Activated naive CD4-positive, alpha-beta T cell treated with anti-CD3 and anti-CD28 coated beads, Interleukin-2, amount 50 U/mL, for 72 hours (primary cell): ENCODE data around the gene NDUFAB1. TPM values are rescaled to one million over a fixed set of nuclear protein-coding genes. Genes with fewer than 3 reads are reported as not detected.
A peak's percentile ranks its signal among the peaks of the same experiment; 100 is the strongest.
"Not testable (repeated sequence)": the region's sequence is repeated elsewhere in the genome, so short reads cannot be mapped to it uniquely, and the experiment has no call there.

ENCODE experiments used
- ATAC-seq, 2 donors: fragments of 150-1000 bp; cut with Tn5 transposase; 2 replicates each; pipeline ENCODE4 v1.10.0; 2021; ENCODE audit warnings: mild to moderate bottlenecking in 2 of 2, moderate library complexity in 2 of 2
- DNase-seq, 2 donors: peaks; one replicate each; pipeline ENCODE4 v3.0.0; 2021 to 2022; ENCODE audit warnings: low spot score in 2 of 2
- H3K27ac Mint-ChIP-seq, 2 donors: one replicate each; pipeline ENCODE4 v1.8.0; 2022; ENCODE audit warnings: mild to moderate bottlenecking in 2 of 2, mixed read lengths in 2 of 2
- H3K36me3 Mint-ChIP-seq, 2 donors: one replicate each; pipeline ENCODE4 v1.8.0; 2022; ENCODE audit warnings: mixed read lengths in 2 of 2
- H3K9me3 Mint-ChIP-seq, 2 donors: one replicate each; pipeline ENCODE4 v1.8.0; 2022; ENCODE audit warnings: mixed read lengths in 2 of 2
- total RNA-seq, 2 donors: library from RNA; stranded (reverse); gene quantifications; one replicate each; pipeline ENCODE4 v1.2.3, GENCODE V29; 2022

The NDUFAB1 gene
- total RNA-seq, result 100 to 1,000 TPM; 123 to 150 TPM

- Mint-ChIP-seq H3K27ac (peak within 1 kb of the TSS; percentile 73 to 82), H3K9me3 (no peaks in the 10 kb centered on the region), H3K36me3 (peaks cover 0 to 11% of the 10 kb centered on the region in 2 donors)
- DNase-seq, result peak; percentile 92 to 97
- ATAC-seq, result peak; percentile 99
These were observed at the start of gene NDUFAB1 for GRCh38 chr16:23595951-23596720. Gene NDUFAB1 (minus strand): TSS chr16:23596316. CDS start chr16:23596290, 26 bp downstream.

DNA sequence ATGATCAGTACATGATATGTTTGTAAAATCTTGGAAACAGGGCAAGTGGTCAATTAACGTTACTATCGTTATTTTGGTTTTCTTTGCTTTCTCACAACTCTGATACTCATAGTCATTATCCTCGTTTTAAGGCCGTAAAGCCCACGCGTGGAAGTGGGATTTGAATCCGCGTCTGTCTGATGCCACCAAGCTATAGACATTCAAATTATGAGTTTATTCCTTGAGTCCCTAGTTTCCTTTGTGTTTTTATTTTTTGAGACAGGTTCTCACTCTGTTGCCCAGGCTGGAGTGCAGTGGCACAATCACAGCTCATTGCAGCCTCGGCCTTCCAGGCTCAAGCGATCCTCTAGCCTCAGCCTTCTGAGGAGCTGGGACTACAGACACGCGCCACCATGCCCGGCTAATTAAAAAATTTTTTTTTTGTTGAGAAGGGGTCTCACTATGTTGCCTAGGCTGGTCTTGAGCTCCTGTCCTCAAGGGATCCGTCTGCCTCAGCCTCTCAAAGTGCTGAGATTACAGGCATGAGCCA lies 46.2 kb upstream of the NDUFAB1 start:
- ATAC-seq, result no peak
- DNase-seq, result no peak
- H3K27ac Mint-ChIP-seq, result peak overlapping the region; percentile 95 to 99
- H3K36me3 Mint-ChIP-seq, result peaks cover 44 to 50% of the 10 kb centered on the region in 2 donors
- peaks cover 0 to 4% of the 10 kb centered on the region in 2 donors for H3K9me3 Mint-ChIP-seq

DNA sequence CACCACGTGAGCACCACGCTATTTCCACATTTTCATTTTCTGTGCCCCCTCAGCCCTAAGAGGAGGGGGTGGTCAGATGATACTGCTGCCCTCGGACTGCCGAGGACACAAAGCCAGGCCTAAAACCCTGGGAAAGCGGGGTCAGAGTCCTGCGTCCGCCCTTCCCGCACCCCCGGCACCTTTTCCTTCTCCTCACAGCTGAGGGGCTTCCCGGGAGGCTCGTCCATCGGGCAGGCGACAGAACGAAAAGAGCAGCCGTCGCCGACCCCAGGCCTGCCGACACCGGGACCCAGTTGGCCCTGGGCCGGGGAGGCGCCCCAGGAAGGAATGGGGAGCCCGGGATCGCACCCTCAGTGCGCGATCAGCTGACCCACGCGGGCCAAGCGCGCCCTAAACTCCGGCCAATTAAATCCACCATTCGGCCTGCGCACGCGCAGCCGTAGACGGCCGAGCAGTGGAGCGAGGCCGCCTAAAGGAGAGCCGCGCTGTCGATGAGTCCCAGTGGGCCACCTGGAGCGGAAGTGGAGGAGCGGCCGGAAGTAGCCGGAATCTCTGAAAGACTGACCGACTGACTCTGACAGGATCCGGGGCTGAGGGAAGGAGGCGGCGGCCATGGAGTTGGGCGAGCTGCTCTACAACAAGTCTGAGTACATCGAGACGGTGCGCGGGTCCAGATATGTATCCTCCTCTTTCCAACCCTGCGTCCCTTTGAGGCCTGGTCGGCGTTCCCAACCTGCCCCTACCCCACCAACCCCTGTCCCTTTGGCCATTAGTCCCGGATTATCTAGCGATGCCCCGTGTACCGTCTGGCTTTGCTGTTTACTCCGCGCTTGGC lies 45.0 kb upstream of the NDUFAB1 start, which contains the start of the genes DCTN5 and PALB2:
DCTN5 (plus strand) TSS at position 536 of the 835 bp plus-strand sequence; CDS start at position 613, 77 bp downstream.
PALB2 (minus strand) TSS at position 380 of the 835 bp plus-strand sequence; CDS start at position 227, 153 bp downstream.
- ATAC-seq, result peak; percentile 99
- Mint-ChIP-seq H3K36me3 (peaks cover 40 to 41% of the 10 kb centered on the region in 2 donors), H3K27ac (peak within 1 kb of the TSS; percentile 95 to 99), H3K9me3 (peaks cover 0 to 4% of the 10 kb centered on the region in 2 donors)
- peak; percentile 86 to 96 for DNase-seq

DNA sequence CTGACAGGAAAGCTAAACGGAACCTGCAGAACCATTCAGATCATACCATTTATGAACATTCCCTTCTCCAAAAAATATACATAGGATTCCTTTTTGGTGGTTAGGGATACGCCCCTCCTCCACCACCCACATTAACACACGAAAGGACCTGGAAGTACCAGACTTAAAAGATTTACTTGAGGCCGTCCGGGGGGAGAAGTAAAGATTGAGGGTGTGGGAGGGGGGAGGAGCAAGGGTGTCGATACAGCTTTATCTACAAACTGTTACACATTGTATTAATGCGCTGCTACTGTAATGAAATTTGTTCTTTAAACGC lies 44.5 kb upstream of the NDUFAB1 start:
- ATAC-seq (peak in 1 of 2 donors; percentile 4), DNase-seq (no peak)
- peaks cover 0 to 3% of the 10 kb centered on the region in 2 donors for H3K9me3 Mint-ChIP-seq
- H3K36me3 Mint-ChIP-seq, result peaks cover 34 to 35% of the 10 kb centered on the region in 2 donors
- peak overlapping the region; percentile 95 to 99 for H3K27ac Mint-ChIP-seq

- ATAC-seq, result no peak
- Mint-ChIP-seq H3K36me3 (peaks cover 9 to 15% of the 10 kb centered on the region in 2 donors), H3K9me3 (no peaks in the 10 kb centered on the region), H3K27ac (no peak overlapping the region)
- DNase-seq, result no peak
These were observed 39.8 kb upstream of the NDUFAB1 start for GRCh38 chr16:23635958-23636357.

DNA sequence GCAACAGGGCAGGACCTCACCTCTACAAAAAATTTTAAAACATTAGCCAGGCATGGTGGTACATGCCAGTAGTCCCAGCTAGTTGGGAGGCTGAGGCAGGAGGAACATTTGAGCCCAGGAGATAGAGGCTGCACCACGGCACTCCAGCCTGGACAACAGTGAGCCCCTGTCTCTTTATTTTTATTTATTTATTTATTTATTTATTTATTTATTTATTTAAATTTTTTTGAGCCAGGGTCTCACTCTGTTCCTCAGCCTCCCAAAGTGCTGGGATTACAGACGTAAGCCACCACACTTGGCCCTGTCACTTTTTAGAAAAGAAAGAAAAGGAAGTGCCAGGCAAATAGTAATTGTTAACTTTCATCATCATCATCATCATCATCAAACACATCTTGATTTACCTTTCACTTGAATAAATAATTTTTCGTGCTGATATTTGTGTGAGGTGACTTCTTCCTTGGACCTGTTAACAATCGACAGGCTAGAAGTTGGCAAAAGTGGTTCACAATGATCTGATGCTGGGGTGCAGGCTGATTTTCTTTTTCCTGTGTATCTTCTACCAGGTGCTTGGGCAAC lies 38.4 kb upstream of the NDUFAB1 start:
- DNase-seq, result no peak
- ATAC-seq, result no peak
- Mint-ChIP-seq H3K36me3 (peaks cover 7 to 8% of the 10 kb centered on the region in 2 donors), H3K9me3 (no peaks in the 10 kb centered on the region), H3K27ac (no peak overlapping the region)

GRCh38 chr16:23631874-23632273 lies 35.8 kb upstream of the NDUFAB1 start:
- not testable (repeated sequence) for H3K9me3 Mint-ChIP-seq, ATAC-seq
- H3K36me3 Mint-ChIP-seq, result peaks cover 8 to 11% of the 10 kb centered on the region in 2 donors

DNA sequence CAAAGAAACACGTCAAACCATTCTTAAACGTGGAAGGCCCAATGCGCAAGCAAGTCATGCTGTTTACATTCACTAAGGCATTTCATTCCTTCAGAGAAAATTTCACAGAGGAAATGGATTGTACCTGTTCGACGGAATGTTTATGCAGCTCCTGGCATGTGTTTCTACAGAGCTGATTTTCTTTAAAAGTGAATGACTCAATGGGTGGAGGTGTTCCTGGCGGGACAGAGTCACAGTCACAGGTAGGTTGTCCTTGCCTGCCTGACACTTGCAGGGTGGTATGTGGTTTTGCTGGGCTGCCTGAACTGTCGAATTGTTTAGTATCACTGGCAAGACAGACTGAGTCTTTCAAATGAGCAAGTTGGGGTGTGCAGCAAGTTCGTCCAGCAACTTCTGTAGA lies 33.4 kb upstream of the NDUFAB1 start:
- Mint-ChIP-seq H3K27ac (peak overlapping the region in 1 of 2 donors; percentile 15), H3K9me3 (no peaks in the 10 kb centered on the region), H3K36me3 (peaks cover 0 to 13% of the 10 kb centered on the region in 2 donors)
- ATAC-seq (no peak), DNase-seq (no peak)

More at GRCh38 chr16:23631874-23632273, 35.8 kb upstream of the NDUFAB1 start:
- H3K27ac Mint-ChIP-seq, result peak overlapping the region in 1 of 2 donors; percentile 77
- DNase-seq, result not testable (repeated sequence)

- DNase-seq (no peak), ATAC-seq (no peak)
- H3K27ac Mint-ChIP-seq, result no peak overlapping the region
- no peaks in the 10 kb centered on the region for H3K9me3 Mint-ChIP-seq
- peaks cover 0 to 9% of the 10 kb centered on the region in 2 donors for H3K36me3 Mint-ChIP-seq
These were observed 28.0 kb upstream of the NDUFAB1 start for GRCh38 chr16:23624092-23624491.

DNA sequence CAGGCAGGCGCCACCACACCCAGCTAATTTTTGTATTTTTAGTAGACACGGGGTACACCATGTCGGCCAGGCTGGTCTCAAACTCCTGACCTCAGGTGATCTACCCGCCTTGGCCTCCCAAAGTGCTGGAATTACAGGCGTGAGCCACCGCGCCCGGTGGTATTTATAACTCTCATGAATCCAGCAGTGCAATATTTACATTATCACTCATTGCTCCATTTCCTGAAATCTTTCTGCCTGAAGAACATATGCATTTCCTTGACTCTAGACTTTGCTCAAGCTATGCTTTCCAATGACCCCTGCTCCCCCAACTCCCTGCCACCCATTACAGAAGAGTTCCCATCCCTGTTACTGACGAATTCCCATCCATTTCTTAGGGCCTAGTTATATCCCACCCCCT lies 19.7 kb upstream of the NDUFAB1 start:
- DNase-seq (no peak), ATAC-seq (no peak)
- Mint-ChIP-seq H3K27ac (no peak overlapping the region), H3K9me3 (no peaks in the 10 kb centered on the region), H3K36me3 (peaks cover 0 to 16% of the 10 kb centered on the region in 2 donors)

GRCh38 chr16:23611936-23612335 lies 15.8 kb upstream of the NDUFAB1 start:
- Mint-ChIP-seq H3K27ac (no peak overlapping the region), H3K36me3 (peaks cover 0 to 6% of the 10 kb centered on the region in 2 donors)

DNA sequence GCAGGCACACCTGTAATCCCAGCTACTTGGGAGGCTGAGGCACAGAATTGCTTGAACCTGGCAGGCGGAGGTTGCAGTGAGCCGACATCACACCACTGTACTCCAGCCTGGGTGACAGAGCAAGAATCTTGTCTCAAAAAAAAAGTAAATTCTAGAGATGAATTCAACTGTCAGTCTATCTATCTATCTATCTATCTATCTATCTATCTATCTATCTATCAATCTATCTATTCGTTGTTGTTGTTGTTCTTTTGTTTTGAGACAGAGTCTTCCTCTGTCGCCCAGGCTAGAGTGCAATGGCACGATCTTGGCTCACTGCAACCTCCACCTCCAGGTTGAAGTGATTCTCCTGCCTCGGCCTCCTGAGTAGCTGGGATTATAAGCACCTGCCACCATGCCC lies 14.8 kb upstream of the NDUFAB1 start:
- H3K36me3 Mint-ChIP-seq, DNase-seq, H3K27ac Mint-ChIP-seq, H3K9me3 Mint-ChIP-seq, ATAC-seq: not testable (repeated sequence)

More at GRCh38 chr16:23611936-23612335, 15.8 kb upstream of the NDUFAB1 start:
- no peaks in the 10 kb centered on the region for H3K9me3 Mint-ChIP-seq
- ATAC-seq (no peak), DNase-seq (no peak)

- H3K36me3 Mint-ChIP-seq, result no peaks in the 10 kb centered on the region
- ATAC-seq, result no peak
- no peak for DNase-seq
- peak overlapping the region in 1 of 2 donors; percentile 77 for H3K27ac Mint-ChIP-seq
- no peaks in the 10 kb centered on the region for H3K9me3 Mint-ChIP-seq
These were observed 13.8 kb upstream of the NDUFAB1 start for GRCh38 chr16:23609929-23610328.

GRCh38 chr16:23608194-23608593 lies 12.1 kb upstream of the NDUFAB1 start:
- no peak overlapping the region for H3K27ac Mint-ChIP-seq
- no peaks in the 10 kb centered on the region for H3K36me3 Mint-ChIP-seq
- ATAC-seq, result no peak
- H3K9me3 Mint-ChIP-seq, result no peaks in the 10 kb centered on the region
- DNase-seq, result no peak

- ATAC-seq (no peak), DNase-seq (no peak)
- Mint-ChIP-seq H3K9me3 (no peaks in the 10 kb centered on the region), H3K27ac (no peak overlapping the region), H3K36me3 (no peaks in the 10 kb centered on the region)
These were observed 11.6 kb upstream of the NDUFAB1 start for GRCh38 chr16:23607726-23608125.

DNA sequence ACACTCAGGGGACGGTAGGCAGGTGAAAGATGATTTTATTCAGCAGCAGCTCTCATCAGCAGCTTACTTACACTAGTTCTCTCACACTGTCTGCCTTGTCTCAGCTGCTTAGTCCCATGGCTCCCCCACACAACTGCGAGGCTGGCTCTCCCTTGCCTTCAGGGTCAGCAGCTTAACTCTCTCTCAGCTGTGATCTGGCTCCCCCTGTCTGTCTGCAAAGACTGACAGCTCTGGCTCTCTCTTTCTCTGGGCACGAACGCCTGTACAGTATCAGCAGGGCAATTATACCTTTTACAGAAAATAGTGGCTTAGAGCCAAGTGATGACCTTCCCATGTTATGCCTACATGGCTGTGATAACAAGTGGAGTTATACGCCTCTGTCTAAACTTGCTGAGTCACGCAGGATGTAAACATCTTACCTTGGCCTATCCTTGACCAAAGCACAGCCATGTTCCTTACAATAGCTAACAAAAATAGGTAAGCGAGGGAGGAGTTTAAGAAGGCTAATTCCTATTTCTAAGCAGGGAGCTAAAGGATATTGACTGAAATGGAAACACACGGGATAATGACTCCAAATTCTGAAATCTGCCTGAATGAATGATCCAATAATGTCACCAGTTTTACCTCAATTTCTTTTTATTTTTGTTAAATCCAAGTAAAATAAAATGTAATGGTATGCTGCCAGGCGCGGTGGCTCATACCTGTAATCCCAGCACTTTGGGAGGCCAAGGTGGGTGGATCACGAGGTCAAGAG lies 1.1 kb upstream of the NDUFAB1 start:
- peak in 1 of 2 donors; percentile 7 for DNase-seq
- no peak for ATAC-seq
- peak overlapping the region; percentile 39 to 73 for H3K27ac Mint-ChIP-seq
- peaks cover 0 to 4% of the 10 kb centered on the region in 2 donors for H3K36me3 Mint-ChIP-seq
- H3K9me3 Mint-ChIP-seq, result no peaks in the 10 kb centered on the region
